GM18526 (cell line): ENCODE measurements around the gene DAAM1.

Experiments
- POLR2A ChIP-seq: IDR thresholded peaks from 3 replicates; pipeline ENCODE4 v1.6.1; 2011; ENCODE audit not compliant: insufficient read length; ENCODE audit errors: extremely low read depth

The DAAM1 gene

GRCh38 chr14:59229653-59230406 lies 41.4 kb downstream of the DAAM1 start:
- TF ChIP-seq POLR2A, result no peak

- TF ChIP-seq POLR2A, result no peak
These were observed 47.7 kb downstream of the DAAM1 start for GRCh38 chr14:59236195-59236594.

- no peak for TF ChIP-seq POLR2A
These were observed 49.7 kb downstream of the DAAM1 start for GRCh38 chr14:59238216-59238615.

- no peak for TF ChIP-seq POLR2A
These were observed 50.6 kb downstream of the DAAM1 start for GRCh38 chr14:59239022-59239421.

GRCh38 chr14:59240356-59240755 lies 51.9 kb downstream of the DAAM1 start:
- no peak for TF ChIP-seq POLR2A

- TF ChIP-seq POLR2A, result no peak
These were observed 52.7 kb downstream of the DAAM1 start for GRCh38 chr14:59241121-59241520.

- no peak for TF ChIP-seq POLR2A
These were observed 54.7 kb downstream of the DAAM1 start for GRCh38 chr14:59243174-59243573.

- no peak for TF ChIP-seq POLR2A
These were observed 56.1 kb downstream of the DAAM1 start for GRCh38 chr14:59244581-59244980.

- no peak for TF ChIP-seq POLR2A
These were observed 57.4 kb downstream of the DAAM1 start for GRCh38 chr14:59245809-59246295.

GRCh38 chr14:59246566-59246965 lies 58.1 kb downstream of the DAAM1 start:
- no peak for TF ChIP-seq POLR2A

- no peak for TF ChIP-seq POLR2A
These were observed 59.5 kb downstream of the DAAM1 start for GRCh38 chr14:59247801-59248584.

GRCh38 chr14:59249029-59249428 lies 60.6 kb downstream of the DAAM1 start:
- no peak for TF ChIP-seq POLR2A

GRCh38 chr14:59251811-59252771 lies 63.6 kb downstream of the DAAM1 start:
- TF ChIP-seq POLR2A, result no peak

- no peak for TF ChIP-seq POLR2A
These were observed 64.5 kb downstream of the DAAM1 start for GRCh38 chr14:59252772-59253500.

- TF ChIP-seq POLR2A, result no peak
These were observed 65.1 kb downstream of the DAAM1 start for GRCh38 chr14:59253527-59253926.
